NOMO-1 treated with dmso at 0.1 percent for 144 hours (cell line): ENCODE data around the gene ZNF358.

ENCODE experiments used
- DNase-seq: peaks from one replicate; lab custom pipeline; 2025; ENCODE audit not compliant: unreplicated experiment; lab: John Stamatoyannopoulos, UW

Gene ZNF358

GRCh38 chr19:7488736-7489353, 27.1 kb upstream of the ZNF358 start, which contains the start of gene PEX11G:
Gene PEX11G, minus strand, starts transcription at chr19:7489035. Its CDS starts 25 bp downstream, at chr19:7489010.
- peak; percentile 66 for DNase-seq

DNA sequence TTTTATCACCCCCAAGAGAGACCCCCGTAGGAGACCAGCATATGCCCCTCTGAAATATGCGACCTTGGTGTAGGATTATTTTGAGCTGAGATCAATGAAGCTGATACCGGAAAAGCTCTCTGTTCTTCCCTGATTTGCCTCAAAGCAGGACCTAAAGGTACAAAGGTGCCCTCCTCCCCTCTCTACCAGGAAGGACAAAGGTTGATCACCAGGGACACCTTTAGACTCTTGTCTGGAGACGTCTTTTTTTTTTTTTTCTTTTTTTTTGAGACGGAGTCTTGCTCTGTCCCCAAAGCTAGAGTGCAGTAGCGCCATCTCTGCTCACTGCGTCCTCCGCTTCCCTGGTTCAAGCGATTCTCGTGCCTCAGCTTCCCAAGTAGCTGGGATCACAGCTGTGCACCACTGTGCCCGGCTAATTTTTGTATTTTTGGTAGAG, 26.3 kb upstream of the ZNF358 start:
- no peak for DNase-seq

DNA sequence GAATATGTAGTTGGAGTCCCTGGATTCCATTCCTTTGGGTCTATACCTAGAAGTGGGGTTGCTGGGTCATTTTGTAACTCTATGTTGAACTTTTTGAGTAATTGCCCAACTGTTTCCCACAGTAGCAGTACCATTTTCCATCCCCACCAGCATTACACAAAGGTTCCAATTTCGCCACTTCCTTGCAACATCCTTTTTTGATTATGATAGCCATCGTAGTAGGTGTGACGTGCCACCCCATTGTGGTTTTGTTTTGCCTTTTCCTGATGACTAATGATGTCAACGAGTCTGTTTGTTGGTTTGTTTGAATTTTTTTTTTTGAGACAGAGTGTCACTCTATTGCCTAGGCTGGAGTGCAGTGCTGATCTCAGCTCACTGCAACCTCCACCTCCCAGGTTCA, 23.8 kb upstream of the ZNF358 start:
- peak; percentile 94 for DNase-seq

DNA sequence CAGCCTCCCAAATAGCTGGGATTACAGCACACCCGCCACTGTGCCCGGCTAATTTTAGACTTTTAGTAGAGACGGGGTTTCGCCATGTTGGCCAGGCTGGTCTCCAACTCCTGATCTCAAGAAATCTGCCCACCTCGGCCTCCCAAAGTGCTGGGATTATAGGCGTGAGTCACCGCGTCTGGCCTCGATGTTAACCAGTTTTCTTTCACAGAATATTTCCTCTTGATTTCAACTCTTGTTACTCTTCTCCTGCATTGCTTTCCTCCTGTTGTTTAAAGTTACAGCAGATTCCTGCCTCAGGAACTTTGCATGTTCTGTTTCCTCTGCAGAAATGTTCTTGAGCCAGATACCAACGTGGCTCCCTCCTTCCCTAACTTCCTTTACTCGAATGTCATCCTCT, 23.3 kb upstream of the ZNF358 start:
- DNase-seq = no peak

DNA sequence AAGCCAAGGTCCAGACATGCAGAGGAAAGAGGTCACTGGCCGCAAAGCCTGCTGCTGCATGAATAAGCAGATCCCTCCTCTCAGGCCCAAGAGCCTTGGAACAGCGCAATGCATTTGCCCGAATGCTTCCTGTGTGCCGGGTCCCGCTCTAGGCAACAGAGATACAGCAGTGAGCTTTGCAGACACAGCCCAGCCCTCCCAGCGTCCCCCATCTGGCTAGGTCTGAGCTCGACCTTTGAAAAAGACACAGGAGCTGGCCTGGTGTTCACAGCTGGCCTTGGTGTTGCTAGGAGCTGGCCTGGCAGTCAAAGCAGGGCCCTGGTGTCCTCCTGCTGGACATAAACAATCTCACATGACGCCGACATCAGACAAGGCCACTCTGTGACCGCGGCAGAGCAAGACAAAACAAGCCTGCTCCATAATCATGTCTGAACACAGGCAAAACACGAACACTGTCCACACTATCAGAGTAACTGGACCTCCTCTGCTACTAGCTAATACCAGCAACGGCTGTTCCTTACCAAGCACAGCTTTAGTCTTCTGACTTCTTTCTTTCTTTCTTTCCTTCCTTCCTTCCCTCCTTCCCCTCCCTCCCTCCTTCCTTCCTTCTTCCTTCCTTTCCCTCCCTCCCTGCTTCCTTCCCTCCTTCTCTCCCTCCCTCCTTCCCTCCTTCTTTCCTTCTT, 21.3 kb upstream of the ZNF358 start:
- no peak for DNase-seq

DNA sequence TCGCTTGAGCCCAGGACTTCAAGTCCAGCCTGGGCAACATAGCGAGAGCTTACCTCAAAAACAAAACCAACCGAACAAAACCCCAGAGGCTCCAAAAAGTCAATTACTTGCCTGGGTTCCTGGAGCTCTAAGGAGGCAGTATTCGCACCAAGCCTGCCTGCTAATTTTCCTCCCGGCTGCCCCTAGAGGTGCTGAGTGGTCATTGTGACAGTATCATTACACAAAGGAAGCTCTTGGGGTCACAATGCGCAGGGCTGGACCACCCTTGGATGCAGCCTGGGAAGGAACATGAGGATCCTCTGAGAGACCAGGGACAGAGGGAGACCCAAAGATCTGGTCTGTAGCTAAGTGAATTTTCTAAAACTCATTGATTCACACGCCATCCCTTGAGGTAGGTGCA, 18.6 kb upstream of the ZNF358 start:
- DNase-seq = no peak

DNA sequence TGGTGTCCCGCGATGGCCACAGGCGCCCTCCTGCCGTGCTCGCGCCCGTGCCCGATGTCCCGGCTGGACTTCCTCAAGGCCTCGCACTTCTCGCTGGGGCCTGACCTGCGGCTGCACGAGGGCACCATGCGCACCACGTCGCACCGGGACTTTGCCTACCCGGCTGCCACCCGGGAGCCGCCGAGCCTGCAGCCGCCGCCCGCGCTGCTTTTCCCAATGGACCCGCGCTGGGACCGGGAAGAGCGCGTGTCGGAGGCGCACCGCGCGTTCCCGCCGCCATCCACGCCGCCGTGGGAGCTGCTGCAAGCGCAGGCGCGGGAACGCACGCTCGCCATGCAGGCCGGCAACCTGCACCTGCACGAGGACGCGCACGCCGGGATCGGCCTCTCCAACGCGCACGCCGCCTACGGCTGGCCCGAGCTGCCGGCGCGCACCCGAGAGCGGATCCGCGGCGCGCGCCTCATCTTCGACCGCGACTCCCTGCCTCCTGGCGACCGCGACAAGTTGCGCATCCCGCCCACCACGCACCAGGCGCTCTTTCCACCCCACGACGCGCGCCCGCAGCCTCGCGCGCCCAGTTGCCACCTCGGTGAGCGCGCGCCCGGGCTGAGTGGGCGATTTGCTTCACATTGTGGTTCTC, 15.0 kb upstream of the ZNF358 start:
- DNase-seq = peak; percentile 29

GRCh38 chr19:7502552-7502951, 13.4 kb upstream of the ZNF358 start:
- DNase-seq = no peak

GRCh38 chr19:7504684-7505083, 11.2 kb upstream of the ZNF358 start:
- DNase-seq = no peak

DNA sequence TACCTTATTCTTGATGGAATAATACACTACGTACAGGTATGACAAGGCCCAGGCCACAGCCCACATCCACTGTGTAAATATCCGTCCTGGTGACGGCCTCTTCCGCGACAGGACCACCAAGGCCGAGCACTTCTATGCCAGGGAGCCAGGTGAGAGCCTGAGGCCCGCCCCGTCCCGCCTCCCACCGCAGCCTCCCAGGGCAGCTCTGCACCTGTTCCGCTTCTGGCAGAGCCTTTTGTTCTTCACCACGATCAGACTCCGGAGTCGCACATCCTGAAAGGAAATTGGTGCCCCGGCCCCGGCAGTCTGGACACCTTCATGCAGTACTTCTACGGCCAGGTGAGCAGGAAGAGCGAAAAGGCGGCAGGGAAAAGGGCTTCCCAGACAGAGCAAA, 10.6 kb upstream of the ZNF358 start:
- DNase-seq = no peak

GRCh38 chr19:7505682-7506384, 10.1 kb upstream of the ZNF358 start:
- DNase-seq = no peak

DNA sequence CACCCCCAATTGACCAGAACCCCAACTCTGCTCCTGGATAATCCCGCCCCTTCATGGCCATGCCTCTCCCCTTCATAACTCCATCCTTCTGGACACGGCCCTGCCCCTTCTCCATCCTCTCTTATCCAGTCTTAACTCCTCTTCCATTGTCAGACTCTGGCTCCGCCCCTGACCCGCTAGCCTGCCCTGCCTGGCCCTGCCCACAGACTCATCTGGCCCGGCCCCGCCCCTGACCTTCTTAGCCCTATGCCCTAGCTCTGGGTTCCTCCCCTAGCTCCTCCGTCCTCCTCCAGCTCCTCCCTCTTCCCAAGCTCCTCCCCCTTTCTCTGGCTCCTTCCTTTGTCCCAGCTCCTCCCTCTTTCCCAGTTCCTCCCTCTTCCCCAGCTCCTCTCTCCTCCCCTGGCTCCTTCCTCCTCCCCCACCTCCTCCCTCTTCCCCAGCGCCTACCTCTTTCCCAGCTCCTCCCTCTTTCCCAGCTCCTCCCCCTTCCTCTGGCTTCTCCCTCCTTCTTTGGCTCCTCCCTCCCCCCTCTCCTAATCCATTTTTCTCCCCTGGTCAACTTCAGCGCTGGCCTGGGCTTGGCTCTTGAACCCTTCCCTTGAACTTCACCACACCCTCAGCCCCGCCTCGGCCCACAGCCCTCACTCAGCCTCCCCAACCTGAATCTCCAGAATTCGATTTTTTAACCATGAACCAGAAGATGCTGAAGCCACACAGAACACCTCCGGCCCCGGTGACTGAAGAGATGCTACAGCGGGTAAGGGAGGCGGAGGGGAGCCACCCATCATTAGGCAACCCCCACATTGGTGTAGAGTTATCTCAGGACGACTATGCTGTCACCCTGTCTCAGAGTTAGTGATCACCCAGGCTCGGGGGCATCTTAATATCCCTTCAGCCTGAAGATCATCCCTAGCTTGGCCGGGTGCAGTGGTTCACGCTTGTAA, 9.2 kb upstream of the ZNF358 start:
- peak; percentile 67 for DNase-seq

- no peak for DNase-seq
Observed at GRCh38 chr19:7507884-7508283, 8.0 kb upstream of the ZNF358 start.

DNA sequence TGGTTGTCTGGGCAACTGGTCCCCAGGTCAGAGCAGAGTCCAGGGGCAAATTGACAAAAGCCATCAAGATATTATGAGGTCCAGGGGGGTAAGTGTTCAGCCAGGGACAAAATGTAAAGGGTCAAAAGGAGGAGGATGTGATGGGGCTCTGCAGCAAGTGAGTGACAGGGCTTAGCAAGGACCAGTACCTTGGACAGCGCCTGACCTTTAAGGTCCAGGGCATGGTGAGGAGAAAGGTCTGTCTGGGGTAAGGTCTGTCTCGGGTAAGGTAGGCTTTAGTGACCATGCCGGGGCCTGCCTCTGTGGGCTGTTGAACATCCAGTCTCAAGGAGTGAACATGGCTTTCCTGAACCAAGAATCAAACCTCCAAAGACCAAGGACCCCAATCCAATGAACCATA, 6.3 kb upstream of the ZNF358 start:
- no peak for DNase-seq

GRCh38 chr19:7512400-7512851, 3.5 kb upstream of the ZNF358 start:
- no peak for DNase-seq

DNA sequence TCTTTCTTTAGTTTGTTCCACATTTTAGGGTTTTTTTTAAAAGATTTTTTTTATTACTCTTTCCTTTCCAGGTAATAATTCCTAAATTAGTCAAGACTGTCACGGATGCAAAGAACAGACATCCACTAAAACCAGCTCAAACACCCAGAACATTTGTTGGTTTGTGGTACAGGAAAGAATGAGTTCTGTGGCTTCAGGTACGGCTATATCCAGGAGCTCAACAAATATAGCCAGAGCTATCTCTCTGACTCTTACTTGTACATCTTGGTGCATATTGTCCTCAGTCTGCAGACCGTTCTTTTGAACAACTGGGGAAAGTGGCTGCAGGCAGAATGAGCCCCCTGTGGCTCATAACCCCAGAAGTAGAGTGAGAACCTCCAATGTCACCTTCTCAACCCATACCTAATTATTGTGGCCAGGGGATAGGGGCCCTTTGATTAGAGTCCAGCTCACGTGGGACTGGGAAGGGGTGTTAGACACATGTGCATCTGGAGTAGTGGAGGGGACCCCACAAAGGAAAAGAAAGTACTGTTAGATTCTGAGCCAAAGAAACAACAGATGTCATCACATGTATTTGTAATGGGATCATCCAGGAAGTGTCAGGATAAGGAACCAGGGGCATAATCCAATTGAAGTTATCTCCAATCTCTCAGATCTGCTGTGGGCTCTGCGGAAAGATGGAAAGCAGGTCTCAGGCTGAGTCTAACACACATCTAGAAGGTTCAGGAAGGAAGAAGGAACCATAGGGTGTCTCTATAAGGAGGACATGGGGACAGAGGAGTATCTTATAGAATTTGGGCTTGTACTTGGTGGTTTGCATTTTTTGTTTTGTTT, 1.9 kb upstream of the ZNF358 start:
- DNase-seq = no peak

- DNase-seq = no peak
Observed at GRCh38 chr19:7515110-7515644, 726 bp upstream of the ZNF358 start.

DNA sequence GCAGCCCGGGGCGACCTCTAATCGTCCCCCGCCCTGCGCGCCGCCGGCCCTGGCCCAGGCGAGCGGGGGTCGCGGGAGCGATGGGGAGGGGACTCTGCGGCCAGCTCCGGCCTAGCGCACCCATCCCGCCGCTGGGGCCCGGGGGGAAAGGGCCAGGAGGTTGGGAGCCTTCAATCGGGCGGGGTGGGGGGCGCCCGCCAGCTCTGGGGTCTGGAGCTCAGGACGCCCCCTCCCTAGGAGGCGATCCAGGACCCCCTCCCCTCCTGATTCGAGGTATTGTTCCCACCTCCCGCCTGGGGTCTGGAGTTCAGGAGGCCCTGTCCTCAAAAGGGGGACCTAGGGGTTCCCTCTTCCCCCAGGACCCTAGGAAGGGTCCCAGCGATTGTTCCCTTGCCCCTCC, 430 bp downstream of the ZNF358 start:
- no peak for DNase-seq

GRCh38 chr19:7516878-7517277, 975 bp downstream of the ZNF358 start:
- DNase-seq = no peak
